Dermis blood vessel endothelial cell (primary cell): ENCODE results near the gene AGBL4. TPM values are rescaled to one million over a fixed set of nuclear protein-coding genes. Genes with fewer than 3 reads are reported as not detected.

Source experiments
- DNase-seq: peaks from one replicate; pipeline ENCODE4 v3.0.0; 2010
- total RNA-seq: library from RNA; depleted of rRNA; stranded (reverse); fragments of >200 nt; gene quantifications from 2 replicates; pipeline ENCODE4 v1.2.3, GENCODE V29; 2014

The AGBL4 gene
- total RNA-seq, 1 donor from 2014 or later = not detected

GRCh38 chr1:48568501-48568900, 1455.3 kb downstream of the AGBL4 start:
- no peak for DNase-seq

GRCh38 chr1:48566492-48566891, 1457.3 kb downstream of the AGBL4 start:
- no peak for DNase-seq

GRCh38 chr1:48563021-48563420, 1460.7 kb downstream of the AGBL4 start:
- DNase-seq = no peak

- DNase-seq = no peak
Measured at GRCh38 chr1:48561444-48561843, 1462.3 kb downstream of the AGBL4 start.

GRCh38 chr1:48560577-48560976, 1463.2 kb downstream of the AGBL4 start:
- no peak for DNase-seq

- DNase-seq = no peak
Measured at GRCh38 chr1:48560116-48560515, 1463.6 kb downstream of the AGBL4 start.

- no peak for DNase-seq
Measured at GRCh38 chr1:48558366-48558765, 1465.4 kb downstream of the AGBL4 start.

GRCh38 chr1:48556186-48556850, 1467.4 kb downstream of the AGBL4 start:
- no peak for DNase-seq

- no peak for DNase-seq
Measured at GRCh38 chr1:48555271-48555670, 1468.5 kb downstream of the AGBL4 start.

- DNase-seq = no peak
Measured at GRCh38 chr1:48552903-48553606, 1470.7 kb downstream of the AGBL4 start.

- peak; percentile 1 for DNase-seq
Measured at GRCh38 chr1:48552420-48552819, 1471.3 kb downstream of the AGBL4 start.

- DNase-seq = no peak
Measured at GRCh38 chr1:48548985-48549384, 1474.8 kb downstream of the AGBL4 start.

- DNase-seq = no peak
Measured at GRCh38 chr1:48547561-48548220, 1476.1 kb downstream of the AGBL4 start.

GRCh38 chr1:48543854-48544253, 1479.9 kb downstream of the AGBL4 start:
- DNase-seq = no peak

- DNase-seq = no peak
Measured at GRCh38 chr1:48540587-48540986, 1483.2 kb downstream of the AGBL4 start.

- DNase-seq = no peak
Measured at GRCh38 chr1:48536477-48536876, 1487.3 kb downstream of the AGBL4 start.

- no peak for DNase-seq
Measured at GRCh38 chr1:48532976-48533375, 1490.8 kb downstream of the AGBL4 start.

- DNase-seq = peak; percentile 27
Measured at GRCh38 chr1:48530727-48531351, 1492.9 kb downstream of the AGBL4 start.

GRCh38 chr1:48527051-48527450, 1496.7 kb downstream of the AGBL4 start:
- no peak for DNase-seq

GRCh38 chr1:48526008-48526710, 1497.6 kb downstream of the AGBL4 start:
- no peak for DNase-seq

- no peak for DNase-seq
Measured at GRCh38 chr1:48524892-48525467, 1498.8 kb downstream of the AGBL4 start.

- no peak for DNase-seq
Measured at GRCh38 chr1:48523558-48523957, 1500.2 kb downstream of the AGBL4 start.
